Measurements from ENCODE around the gene BCORL1. TPM values are rescaled to one million over a fixed set of nuclear protein-coding genes. Genes with fewer than 3 reads are reported as not detected.
A peak's percentile ranks its signal among the peaks of the same experiment; 100 is the strongest.

BCORL1 gene
- total RNA-seq, 4 donors from 2014 or later: 1.7 to 4.0 (median 2.7) TPM

- no peaks in the 10 kb centered on the region for H3K36me3 ChIP-seq
- H3K4me1 ChIP-seq: peaks cover 5 to 33% (median 7%) of the 10 kb centered on the region in 3 donors
- H3K27me3 ChIP-seq: no peaks in the 10 kb centered on the region
- no peaks in the 10 kb centered on the region for H3K9me3 ChIP-seq
- H3K27ac ChIP-seq: no peak overlapping the region
- WGBS, 2 donors: 68 to 82% methylated on average over 2 of the region's 2 CpGs
- intact Hi-C loops (cut with DNase I): no loop called here
- no peak for DNase-seq
- H3K4me3 ChIP-seq: no peak overlapping the region
- TF ChIP-seq POLR2A (IDR thresholded peaks at IDR 0.05): no peak
- no peak for TF ChIP-seq CTCF (IDR thresholded peaks at IDR 0.05)
Measured at GRCh38 chrX:130093271-130093670, 110.8 kb downstream of the BCORL1 start.

DNA sequence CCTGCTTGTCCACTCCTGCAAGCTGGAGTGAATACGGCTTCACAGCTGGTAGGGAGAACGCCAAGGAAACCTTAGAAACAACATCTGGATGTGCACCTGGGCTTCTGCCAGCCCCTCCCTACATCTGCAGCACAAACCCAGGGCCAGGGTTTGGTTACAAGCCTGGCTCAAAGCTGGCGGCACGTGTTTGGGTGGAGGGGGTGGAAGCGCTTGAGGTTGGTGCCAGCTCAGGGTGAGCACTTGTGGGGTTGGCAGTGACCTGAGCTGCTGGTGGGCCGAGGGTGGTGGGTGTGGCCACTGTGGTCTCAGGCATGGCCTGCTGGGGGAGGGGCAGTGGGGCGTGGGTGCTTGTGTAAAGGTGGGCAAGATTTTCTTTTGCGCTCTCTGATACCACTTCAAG lies 112.3 kb downstream of the BCORL1 start:
- Histone ChIP-seq H3K36me3 (no peaks in the 10 kb centered on the region), H3K27me3 (no peaks in the 10 kb centered on the region), H3K27ac (no peak overlapping the region), H3K4me1 (peaks cover 5 to 47% (median 19%) of the 10 kb centered on the region in 3 donors), H3K4me3 (no peak overlapping the region), H3K9me3 (no peaks in the 10 kb centered on the region)
- TF ChIP-seq CTCF (IDR thresholded peaks at IDR 0.05) (no peak), POLR2A (IDR thresholded peaks at IDR 0.05) (no peak)
- DNase-seq: no peak
- 67 to 87% methylated on average over 2 to 6 of the region's 8 CpGs for WGBS, 2 donors
- intact Hi-C loops (cut with DNase I): no loop called here

GRCh38 chrX:130095249-130096030 lies 113.0 kb downstream of the BCORL1 start:
- H3K36me3 ChIP-seq: no peaks in the 10 kb centered on the region
- TF ChIP-seq CTCF (IDR thresholded peaks at IDR 0.05): no peak
- 70 to 82% methylated on average over 3 to 6 of the region's 6 CpGs for WGBS, 2 donors

GRCh38 chrX:130097507-130098209 lies 115.2 kb downstream of the BCORL1 start:
- Histone ChIP-seq H3K27me3 (no peaks in the 10 kb centered on the region), H3K9me3 (no peaks in the 10 kb centered on the region), H3K4me1 (peaks cover 5 to 51% (median 26%) of the 10 kb centered on the region in 3 donors), H3K27ac (peak overlapping the region; percentile 24 to 63 (median 60)), H3K36me3 (no peaks in the 10 kb centered on the region), H3K4me3 (peak overlapping the region in 1 of 4 donors; percentile 18)
- WGBS, 2 donors: 36 to 45% methylated on average over 3 to 8 of the region's 14 CpGs
- no peak for DNase-seq
- intact Hi-C loops (cut with DNase I): no loop called here
- TF ChIP-seq CTCF (IDR thresholded peaks at IDR 0.05) (no peak), POLR2A (IDR thresholded peaks at IDR 0.05) (no peak)

More at GRCh38 chrX:130095249-130096030, 113.0 kb downstream of the BCORL1 start:
- no peaks in the 10 kb centered on the region for H3K9me3 ChIP-seq
- intact Hi-C loops (cut with DNase I): no loop called here
- DNase-seq: no peak
- no peak overlapping the region for H3K27ac ChIP-seq
- peaks cover 5 to 55% (median 26%) of the 10 kb centered on the region in 3 donors for H3K4me1 ChIP-seq
- H3K4me3 ChIP-seq: no peak overlapping the region
- no peaks in the 10 kb centered on the region for H3K27me3 ChIP-seq

- peaks cover 5 to 48% (median 26%) of the 10 kb centered on the region in 3 donors for H3K4me1 ChIP-seq
- H3K36me3 ChIP-seq: no peaks in the 10 kb centered on the region
- H3K27ac ChIP-seq: peak overlapping the region; percentile 24 to 63 (median 60)
- WGBS, 2 donors: 10 to 23% methylated on average over 2 to 3 of the region's 5 CpGs
- TF ChIP-seq CTCF (IDR thresholded peaks at IDR 0.05) (no peak), POLR2A (IDR thresholded peaks at IDR 0.05) (no peak)
- intact Hi-C loops (cut with DNase I): no loop called here
- H3K9me3 ChIP-seq: no peaks in the 10 kb centered on the region
- no peak for DNase-seq
- no peaks in the 10 kb centered on the region for H3K27me3 ChIP-seq
- peak overlapping the region in 1 of 4 donors; percentile 18 for H3K4me3 ChIP-seq
Measured at GRCh38 chrX:130098210-130098552, 115.7 kb downstream of the BCORL1 start.

All from esophagus squamous epithelium (tissue), 5 donors.